Measurements from ENCODE around the gene LDB3.

- TF ChIP-seq, protein P1, sequence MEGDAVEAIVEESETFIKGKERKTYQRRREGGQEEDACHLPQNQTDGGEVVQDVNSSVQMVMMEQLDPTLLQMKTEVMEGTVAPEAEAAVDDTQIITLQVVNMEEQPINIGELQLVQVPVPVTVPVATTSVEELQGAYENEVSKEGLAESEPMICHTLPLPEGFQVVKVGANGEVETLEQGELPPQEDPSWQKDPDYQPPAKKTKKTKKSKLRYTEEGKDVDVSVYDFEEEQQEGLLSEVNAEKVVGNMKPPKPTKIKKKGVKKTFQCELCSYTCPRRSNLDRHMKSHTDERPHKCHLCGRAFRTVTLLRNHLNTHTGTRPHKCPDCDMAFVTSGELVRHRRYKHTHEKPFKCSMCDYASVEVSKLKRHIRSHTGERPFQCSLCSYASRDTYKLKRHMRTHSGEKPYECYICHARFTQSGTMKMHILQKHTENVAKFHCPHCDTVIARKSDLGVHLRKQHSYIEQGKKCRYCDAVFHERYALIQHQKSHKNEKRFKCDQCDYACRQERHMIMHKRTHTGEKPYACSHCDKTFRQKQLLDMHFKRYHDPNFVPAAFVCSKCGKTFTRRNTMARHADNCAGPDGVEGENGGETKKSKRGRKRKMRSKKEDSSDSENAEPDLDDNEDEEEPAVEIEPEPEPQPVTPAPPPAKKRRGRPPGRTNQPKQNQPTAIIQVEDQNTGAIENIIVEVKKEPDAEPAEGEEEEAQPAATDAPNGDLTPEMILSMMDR (IDR thresholded peaks at IDR 0.05) = no peak
- TF ChIP-seq POLR2A (IDR thresholded peaks at IDR 0.05) = no peak
Measured at GRCh38 chr10:86662186-86663045, 5.9 kb upstream of the LDB3 start.
